HCT116 (cell line): ENCODE measurements around the gene PKN2. TPM values are rescaled to one million over a fixed set of nuclear protein-coding genes. Genes with fewer than 3 reads are reported as not detected.

Experiments used
- ATAC-seq: fragments of 200-7000 bp; cut with Tn5 transposase; 2 replicates; pipeline ENCODE4 v1.9.1; 2020; ENCODE audit warnings: mild to moderate bottlenecking, moderate library complexity
- BruUV-seq: library from RNA; stranded (reverse); fragments of 400-500 nt; replicated peaks from 2 replicates; lab custom pipeline; 2021; lab: Mats Ljungman, UMichigan
- CTCF ChIA-PET: fragments of 300-600 bp; sonication (Branson Sonifier 250); formaldehyde crosslinking; loops from one replicate; lab custom pipeline; 2021; ENCODE audit warnings: antibody characterized with exemption; lab: Charles Lee
- POLR2A ChIA-PET: fragments of 300-600, 350-600 bp; sonication (Branson Sonifier 250); formaldehyde crosslinking; loops from one replicate; lab custom pipeline; 2021; ENCODE audit warnings: antibody characterized with exemption; lab: Charles Lee
- RAD21 ChIA-PET, 2 experiments: fragments of 300-600 bp; sonication (Branson Sonifier 250); formaldehyde crosslinking; loops; one replicate each; lab custom pipeline; 2023; ENCODE audit warnings: low total read pairs in 2 of 2; ENCODE audit not compliant: uncharacterized antibody in 2 of 2, unreplicated experiment in 2 of 2, low non-redundant PET in 1 of 2; lab: Charles Lee
- DNase-seq: peaks from one replicate; pipeline ENCODE4 v3.0.0-alpha.2; 2010; ENCODE audit warnings: low read depth, low spot score
- H2AFZ ChIP-seq: fragments of 200-600 bp; shearing (Covaris generic), sonication (generic); 2 replicates; pipeline ENCODE4 v1.6.1; 2017; ENCODE audit warnings: low read depth, mixed run types, mixed read lengths, antibody characterized with exemption, low read length; ENCODE audit not compliant: poor library complexity, severe bottlenecking
- H3K27ac ChIP-seq: 2 replicates; pipeline ENCODE4 v1.5.1; 2012; ENCODE audit warnings: low read depth, low read length
- H3K27me3 ChIP-seq: fragments of 200-600 bp; sonication (generic); 2 replicates; pipeline ENCODE4 v1.6.1; 2016; ENCODE audit warnings: mixed run types, low read length, mixed read lengths; ENCODE audit not compliant: insufficient read depth
- H3K36me3 ChIP-seq, 2 experiments: fragments of 200-500 bp in 1 of 2; fragments of 200-600 bp in 1 of 2; sonication (Bioruptor generic) in 1 of 2; sonication (generic) in 1 of 2; 2 replicates each; pipeline versions ENCODE4 v1.5.1 to v1.6.1; 2014 to 2016; ENCODE audit warnings: low read length in 2 of 2, inconsistent platforms in 1 of 2, mixed read lengths in 1 of 2, mixed run types in 1 of 2; ENCODE audit not compliant: insufficient read depth in 2 of 2, control insufficient read depth in 1 of 2
- H3K4me1 ChIP-seq, 2 experiments: fragments of 200-600 bp in 1 of 2; sonication (generic) in 1 of 2; 2 replicates each; pipeline versions ENCODE4 v1.5.1 to v1.6.1; 2012 to 2017; ENCODE audit warnings: low read length in 2 of 2, inconsistent platforms in 1 of 2, mild to moderate bottlenecking in 1 of 2, mixed read lengths in 1 of 2, mixed run types in 1 of 2, moderate library complexity in 1 of 2; ENCODE audit not compliant: insufficient read depth in 2 of 2, control insufficient read depth in 1 of 2
- H3K4me2 ChIP-seq: fragments of 200-600 bp; sonication (generic); 2 replicates; pipeline ENCODE4 v1.6.1; 2017; ENCODE audit warnings: mixed run types, low read length, mixed read lengths
- H3K4me3 ChIP-seq, 2 experiments: fragments of 200-600 bp in 1 of 2; sonication (generic) in 1 of 2; replicated peaks in 1 of 2; 2 replicates each; pipeline ENCODE4 v1.5.1; 2011 to 2016; ENCODE audit warnings: low read length in 2 of 2, control low read depth in 1 of 2, low read depth in 1 of 2, mild to moderate bottlenecking in 1 of 2, mixed read lengths in 1 of 2, mixed run types in 1 of 2
- H3K79me2 ChIP-seq: fragments of 200-600 bp; sonication (generic); 2 replicates; pipeline ENCODE4 v1.6.1; 2017; ENCODE audit warnings: mild to moderate bottlenecking, mixed run types, low read length, moderate library complexity, mixed read lengths; ENCODE audit not compliant: insufficient read depth
- H3K9ac ChIP-seq: fragments of 200-600 bp; sonication (generic); 2 replicates; pipeline ENCODE4 v1.6.1; 2016; ENCODE audit warnings: low read length, mixed read lengths
- H3K9me2 ChIP-seq: fragments of 200-600 bp; sonication (generic), shearing (Covaris generic); 2 replicates; pipeline ENCODE4 v1.6.1; 2017; ENCODE audit warnings: mixed run types, mild to moderate bottlenecking, moderate library complexity; ENCODE audit not compliant: insufficient read depth
- H3K9me3 ChIP-seq, 2 experiments: fragments of 200-500 bp in 1 of 2; fragments of 200-600 bp in 1 of 2; sonication (Bioruptor generic) in 1 of 2; sonication (generic) in 1 of 2; 2 replicates each; pipeline ENCODE4 v1.6.1; 2014 to 2017; ENCODE audit warnings: low read length in 2 of 2, mixed read lengths in 2 of 2, inconsistent platforms in 1 of 2, low read depth in 1 of 2, mild to moderate bottlenecking in 1 of 2, mixed run types in 1 of 2, moderate library complexity in 1 of 2; ENCODE audit not compliant: control insufficient read depth in 1 of 2, insufficient read depth in 1 of 2
- H4K20me1 ChIP-seq: fragments of 200-600 bp; sonication (generic), shearing (Covaris generic); 2 replicates; pipeline ENCODE4 v1.6.1; 2017; ENCODE audit warnings: mixed run types, mild to moderate bottlenecking, moderate library complexity; ENCODE audit not compliant: insufficient read depth
- EGR1 ChIP-seq: IDR thresholded peaks from 2 replicates; pipeline ENCODE4 v1.6.1; 2012; ENCODE audit warnings: low read depth
- EZH2phosphoT487 ChIP-seq: fragments of 200-600 bp; IDR thresholded peaks from 2 replicates; pipeline ENCODE4 v1.6.1; 2018; ENCODE audit warnings: antibody characterized with exemption, borderline replicate concordance
- FOSL1 ChIP-seq: IDR thresholded peaks from 2 replicates; pipeline ENCODE4 v1.6.1; 2012; ENCODE audit warnings: low read depth
- SIN3A ChIP-seq: IDR thresholded peaks from 2 replicates; pipeline ENCODE4 v1.6.1; 2012; ENCODE audit warnings: low read depth
- ZNF274 ChIP-seq: fragments of 200-500 bp; sonication (Bioruptor generic); IDR thresholded peaks from 2 replicates; pipeline ENCODE4 v1.6.1; 2014; ENCODE audit warnings: mild to moderate bottlenecking, low read depth, low read length, inconsistent platforms
- intact Hi-C: fragments of 100-400 bp; cut with micrococcal nuclease; formaldehyde crosslinking; loops from 2 replicates; pipeline ENCODE4 v1.10.0; 2022
- total RNA-seq: library from RNA; stranded (reverse); gene quantifications from one replicate; pipeline ENCODE4 v1.2.1, GENCODE V29; 2021; ENCODE audit not compliant: unreplicated experiment
- TF ChIP-seq, protein P1 (sequence below): IDR thresholded peaks from 2 replicates; pipeline ENCODE4 v1.6.1; 2011; ENCODE audit warnings: mild to moderate bottlenecking, low read length, moderate library complexity; ENCODE audit not compliant: insufficient replicate concordance; ENCODE audit errors: extremely low read depth

PKN2 gene
- total RNA-seq, 1 experiment from 2014 or later, result 44.3 TPM

DNA sequence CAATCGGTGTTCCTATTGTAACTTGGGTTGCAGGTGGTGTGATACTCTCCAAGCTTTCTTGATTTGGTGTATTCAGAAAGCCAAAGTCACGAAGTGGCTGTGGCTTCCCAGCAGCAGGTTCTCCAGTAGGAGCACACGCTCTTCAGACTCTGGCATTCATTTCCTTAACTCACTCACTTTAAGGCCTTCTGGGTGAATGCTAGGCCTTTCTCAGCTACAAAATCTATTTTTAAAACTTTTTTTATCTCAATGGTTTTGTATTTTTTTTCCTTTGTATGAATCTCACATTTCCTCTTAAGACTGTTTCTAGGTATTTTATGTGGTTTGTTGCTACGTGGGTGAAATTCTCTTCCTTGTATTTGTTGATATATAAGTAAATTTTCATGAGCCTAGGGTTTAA, 22.9 kb upstream of the PKN2 start (continued):
- TF ChIP-seq, protein P1, sequence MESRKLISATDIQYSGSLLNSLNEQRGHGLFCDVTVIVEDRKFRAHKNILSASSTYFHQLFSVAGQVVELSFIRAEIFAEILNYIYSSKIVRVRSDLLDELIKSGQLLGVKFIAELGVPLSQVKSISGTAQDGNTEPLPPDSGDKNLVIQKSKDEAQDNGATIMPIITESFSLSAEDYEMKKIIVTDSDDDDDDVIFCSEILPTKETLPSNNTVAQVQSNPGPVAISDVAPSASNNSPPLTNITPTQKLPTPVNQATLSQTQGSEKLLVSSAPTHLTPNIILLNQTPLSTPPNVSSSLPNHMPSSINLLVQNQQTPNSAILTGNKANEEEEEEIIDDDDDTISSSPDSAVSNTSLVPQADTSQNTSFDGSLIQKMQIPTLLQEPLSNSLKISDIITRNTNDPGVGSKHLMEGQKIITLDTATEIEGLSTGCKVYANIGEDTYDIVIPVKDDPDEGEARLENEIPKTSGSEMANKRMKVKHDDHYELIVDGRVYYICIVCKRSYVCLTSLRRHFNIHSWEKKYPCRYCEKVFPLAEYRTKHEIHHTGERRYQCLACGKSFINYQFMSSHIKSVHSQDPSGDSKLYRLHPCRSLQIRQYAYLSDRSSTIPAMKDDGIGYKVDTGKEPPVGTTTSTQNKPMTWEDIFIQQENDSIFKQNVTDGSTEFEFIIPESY, result no peak
- no peak for TF ChIP-seq EZH2phosphoT487
- no peak for TF ChIP-seq ZNF274
- TF ChIP-seq SIN3A, result no peak
- TF ChIP-seq EGR1, result no peak

DNA sequence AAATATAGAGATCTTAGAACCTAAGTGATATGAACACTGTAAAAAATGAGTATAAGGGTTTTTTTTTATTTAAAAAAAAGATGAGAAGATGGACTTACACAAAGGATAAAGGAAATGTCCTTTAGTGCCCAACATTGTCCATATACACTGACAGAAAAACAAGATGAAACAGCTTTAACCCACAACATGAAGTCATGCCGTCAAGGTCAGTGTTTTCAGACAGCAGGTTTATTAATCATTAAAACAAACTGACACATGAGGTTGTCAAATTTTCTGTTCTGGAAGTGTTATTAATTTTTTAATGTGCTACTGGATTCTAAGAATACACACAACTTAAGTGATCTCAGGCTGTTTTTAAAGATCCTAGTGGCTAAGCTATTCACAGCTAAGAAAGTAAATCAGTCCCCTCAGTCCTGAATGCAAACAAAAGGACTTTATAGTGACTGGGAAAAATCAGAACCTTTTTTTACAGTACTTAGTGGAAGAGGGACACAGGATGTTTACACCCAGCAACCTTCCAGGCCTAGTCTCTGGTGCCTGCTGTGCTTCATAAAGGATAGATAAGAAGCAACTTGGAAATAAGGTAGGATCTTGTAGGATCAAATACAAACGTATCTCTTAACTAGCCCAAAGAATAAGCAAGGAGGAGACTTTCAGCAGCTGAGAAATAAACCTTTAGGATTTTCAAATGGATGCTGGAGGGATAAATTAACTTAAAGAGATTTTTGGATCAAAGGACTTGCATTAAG, 21.9 kb upstream of the PKN2 start:
- H3K9me3 ChIP-seq, result no peaks in the 10 kb centered on the region
- ChIA-PET CTCF (no interaction called here), RAD21 (no interaction called here), POLR2A (no interaction called here)
- H3K36me3 ChIP-seq, result no peaks in the 10 kb centered on the region
- no peak overlapping the region for H3K4me3 ChIP-seq
- H3K4me2 ChIP-seq, result no peak overlapping the region
- no peak overlapping the region for H2AFZ ChIP-seq
- no peaks in the 10 kb centered on the region for H3K27me3 ChIP-seq
- H3K27ac ChIP-seq, result no peak overlapping the region
- no peaks in the 10 kb centered on the region for H3K4me1 ChIP-seq
- H3K79me2 ChIP-seq, result no peaks in the 10 kb centered on the region
- intact Hi-C loops, result no loop called here
- ATAC-seq (no peak), DNase-seq (no peak)
- H3K9ac ChIP-seq, result no peak overlapping the region
- H4K20me1 ChIP-seq, result no peaks in the 10 kb centered on the region
- no TSS peak for BruUV-seq
- H3K9me2 ChIP-seq, result no peaks in the 10 kb centered on the region
- TF ChIP-seq FOSL1, result no peak
